Fibroblast of skin of back (primary cell): ENCODE measurements around the gene CHCHD3.

Experiments
- DNase-seq: peaks from one replicate; pipeline ENCODE4 v3.0.0-alpha.2; 2013

CHCHD3 gene

DNA sequence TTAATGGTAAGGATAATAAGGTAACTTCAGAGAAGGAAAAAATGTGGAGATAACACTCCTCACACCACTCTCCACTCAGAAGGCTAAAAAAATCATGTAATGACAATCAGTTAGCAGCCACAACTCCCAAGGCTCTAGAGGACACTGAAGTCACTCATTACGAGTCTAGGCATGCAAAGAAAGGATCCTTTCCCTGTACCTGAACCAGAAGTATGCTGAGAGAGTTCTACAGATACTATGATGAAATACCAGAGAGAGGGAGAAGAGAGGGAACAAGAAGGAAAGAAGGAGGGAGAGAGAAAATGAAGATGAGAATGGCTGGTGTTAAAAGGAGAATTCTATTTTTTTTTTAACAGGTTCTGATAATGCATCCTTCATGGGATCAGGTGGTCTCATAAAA lies 281.4 kb downstream of the CHCHD3 start:
- DNase-seq, result no peak

DNA sequence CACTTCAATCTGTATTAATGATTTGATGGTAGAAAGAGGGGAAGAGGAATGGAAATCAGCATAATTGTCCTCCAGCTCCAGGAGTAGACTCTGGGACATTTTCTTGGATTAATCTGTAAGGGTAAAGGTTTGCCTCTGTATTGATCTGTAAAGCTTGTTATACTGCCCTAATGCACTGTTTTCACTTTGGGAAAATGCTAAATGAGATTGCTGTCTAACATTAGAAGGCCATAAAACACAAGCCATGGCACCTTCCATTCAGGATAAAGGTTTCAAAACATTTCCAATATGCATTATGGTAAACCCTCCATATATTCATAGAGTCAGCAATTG lies 282.8 kb downstream of the CHCHD3 start:
- DNase-seq, result no peak

DNA sequence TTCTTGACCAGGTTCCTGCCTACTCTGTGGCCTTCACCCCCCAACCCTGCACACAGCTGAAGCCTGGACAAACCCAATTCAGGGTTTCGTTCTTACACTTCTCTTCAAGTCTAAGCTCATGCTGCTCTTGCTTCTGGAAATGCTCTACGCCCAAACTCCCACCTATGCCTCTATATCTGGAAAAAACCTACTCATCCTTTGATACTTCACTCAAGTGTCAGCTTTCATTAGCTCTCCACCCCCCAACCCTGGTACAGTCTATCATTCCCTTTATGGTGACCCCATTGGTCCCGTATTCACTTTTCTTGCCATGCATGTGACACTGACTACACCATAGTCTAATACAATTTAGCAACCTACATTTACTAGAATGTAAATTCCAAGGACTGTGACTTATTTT lies 284.7 kb downstream of the CHCHD3 start:
- no peak for DNase-seq

DNA sequence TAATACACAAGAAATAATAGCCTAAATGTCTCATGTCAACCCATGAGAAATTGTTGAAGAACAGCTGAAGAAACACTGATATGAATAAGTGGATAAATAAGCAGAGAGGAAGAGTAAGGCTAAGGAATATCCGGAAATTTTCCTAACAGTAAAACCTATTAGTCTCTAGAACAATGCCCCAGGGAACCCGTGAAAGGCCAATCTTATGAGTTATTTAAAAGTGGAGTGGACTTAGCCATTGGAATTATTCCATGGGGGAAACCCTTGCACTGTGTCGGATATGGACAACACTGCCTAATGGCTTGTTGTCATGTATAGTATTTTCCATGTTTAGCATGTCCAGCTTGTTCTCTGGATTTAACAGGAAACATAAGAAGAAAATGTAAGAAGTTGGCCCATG lies 288.4 kb downstream of the CHCHD3 start:
- no peak for DNase-seq

DNA sequence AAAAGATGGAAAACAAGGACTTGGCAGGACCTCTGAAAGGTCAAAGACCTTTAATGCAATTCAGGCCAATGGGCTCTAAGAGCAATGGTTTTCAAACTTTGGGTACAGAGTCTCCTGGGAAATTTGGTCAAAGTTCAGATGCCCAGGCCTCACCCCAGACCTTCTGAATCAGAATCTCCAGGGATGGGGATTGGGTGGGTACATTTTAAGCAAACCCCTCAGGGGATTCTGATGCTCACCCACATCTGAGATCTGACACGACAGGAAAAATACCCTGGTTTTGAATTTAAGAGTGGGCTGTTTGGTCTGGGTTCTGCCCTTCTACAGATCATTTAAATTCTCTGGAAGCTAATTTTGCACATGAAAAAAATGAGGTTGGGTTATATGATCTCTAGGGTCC lies 290.9 kb downstream of the CHCHD3 start:
- no peak for DNase-seq

DNA sequence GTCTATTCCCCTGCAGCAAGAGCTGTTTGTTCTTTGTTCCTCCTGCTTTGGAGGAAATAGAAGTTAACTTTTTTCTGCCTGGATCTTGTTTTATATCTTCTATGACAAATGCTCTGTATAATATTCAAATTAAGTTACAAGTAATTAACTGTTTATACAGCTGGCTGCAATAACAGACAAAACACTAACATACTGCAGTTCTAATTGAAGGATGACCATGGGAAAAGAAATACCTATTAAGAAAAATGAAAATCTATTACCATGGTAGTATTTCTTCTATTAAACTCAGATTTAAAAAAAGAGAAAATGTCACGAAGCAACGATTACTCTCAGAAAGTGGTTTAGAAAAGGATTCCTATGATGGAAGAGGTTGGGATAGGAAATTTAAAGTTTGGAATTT lies 291.8 kb downstream of the CHCHD3 start:
- no peak for DNase-seq

DNA sequence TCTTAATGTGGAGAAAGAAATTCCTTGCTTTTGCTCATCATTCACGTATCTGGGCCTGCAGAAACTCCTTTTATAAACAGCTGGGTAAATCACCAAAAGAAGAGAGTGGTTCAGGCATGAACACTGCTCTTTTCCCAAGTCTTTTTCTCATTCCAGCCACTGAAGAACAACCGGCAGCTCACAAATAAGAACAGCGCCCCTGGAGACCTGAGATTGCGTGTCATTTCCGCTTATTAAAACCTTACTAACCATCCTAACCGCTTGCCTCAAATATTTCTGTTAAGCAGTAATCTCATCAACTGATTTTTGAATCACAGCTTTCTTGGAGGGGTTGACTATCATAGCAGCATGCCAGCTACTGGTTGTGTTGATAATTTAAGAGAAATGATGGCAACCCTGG lies 292.6 kb downstream of the CHCHD3 start:
- DNase-seq, result peak; percentile 58

DNA sequence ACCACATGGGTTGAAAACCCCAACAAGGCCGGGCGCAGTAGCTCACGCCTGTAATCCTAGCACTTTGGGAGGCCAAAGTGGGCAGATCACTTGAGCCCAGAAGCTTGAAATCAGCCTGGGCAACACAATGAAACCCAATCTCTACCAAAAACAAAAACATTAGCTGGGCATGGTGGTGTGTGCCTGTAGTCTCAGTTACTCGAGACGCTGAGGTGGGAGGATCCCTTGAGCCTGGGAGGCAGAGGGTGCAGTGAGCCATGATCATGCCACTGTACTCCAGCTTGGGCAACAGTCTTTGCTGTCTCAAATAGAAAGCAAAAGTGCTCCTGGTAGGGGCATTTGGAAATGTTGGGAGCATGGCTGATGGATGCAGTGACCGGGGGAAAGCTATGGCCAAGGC lies 296.0 kb downstream of the CHCHD3 start:
- no peak for DNase-seq

DNA sequence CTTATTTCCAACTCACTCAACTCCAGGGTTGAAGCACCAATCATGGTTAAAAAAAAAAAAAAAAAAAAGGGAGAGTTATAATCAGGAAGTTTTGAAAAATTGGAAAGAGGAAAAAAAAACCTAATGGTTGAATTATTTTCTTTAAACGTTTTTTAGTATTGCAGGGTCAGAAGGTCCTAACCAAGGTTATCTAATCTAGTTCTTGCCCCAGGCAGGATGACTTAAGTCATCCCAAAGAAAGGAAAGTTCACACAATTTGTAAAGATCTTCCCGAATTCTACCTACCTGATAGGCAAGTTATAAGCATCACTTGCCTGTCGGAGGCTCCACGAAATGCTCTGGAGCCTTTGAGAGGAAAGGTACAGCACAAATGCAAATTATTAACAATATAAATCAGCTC lies 297.5 kb downstream of the CHCHD3 start:
- DNase-seq, result no peak

DNA sequence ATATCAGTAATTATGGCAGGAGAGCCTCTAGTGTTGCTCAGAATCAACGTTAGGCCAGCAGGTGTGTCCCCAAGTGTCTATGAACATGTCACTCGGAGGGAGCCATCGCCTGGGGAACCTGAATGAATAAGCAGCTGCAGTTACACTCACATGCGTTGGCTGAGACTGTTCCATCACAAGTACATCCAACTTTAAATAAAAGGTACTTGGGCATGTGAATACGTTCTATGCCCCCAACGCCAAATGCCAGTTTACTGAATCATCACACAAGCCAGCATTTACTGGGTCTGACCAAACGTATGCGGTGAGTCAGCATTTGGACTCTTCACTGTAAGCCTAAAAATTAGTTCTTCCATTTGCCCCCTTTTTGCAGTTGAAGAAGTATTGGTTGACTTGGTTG lies 298.1 kb downstream of the CHCHD3 start:
- peak; percentile 88 for DNase-seq

DNA sequence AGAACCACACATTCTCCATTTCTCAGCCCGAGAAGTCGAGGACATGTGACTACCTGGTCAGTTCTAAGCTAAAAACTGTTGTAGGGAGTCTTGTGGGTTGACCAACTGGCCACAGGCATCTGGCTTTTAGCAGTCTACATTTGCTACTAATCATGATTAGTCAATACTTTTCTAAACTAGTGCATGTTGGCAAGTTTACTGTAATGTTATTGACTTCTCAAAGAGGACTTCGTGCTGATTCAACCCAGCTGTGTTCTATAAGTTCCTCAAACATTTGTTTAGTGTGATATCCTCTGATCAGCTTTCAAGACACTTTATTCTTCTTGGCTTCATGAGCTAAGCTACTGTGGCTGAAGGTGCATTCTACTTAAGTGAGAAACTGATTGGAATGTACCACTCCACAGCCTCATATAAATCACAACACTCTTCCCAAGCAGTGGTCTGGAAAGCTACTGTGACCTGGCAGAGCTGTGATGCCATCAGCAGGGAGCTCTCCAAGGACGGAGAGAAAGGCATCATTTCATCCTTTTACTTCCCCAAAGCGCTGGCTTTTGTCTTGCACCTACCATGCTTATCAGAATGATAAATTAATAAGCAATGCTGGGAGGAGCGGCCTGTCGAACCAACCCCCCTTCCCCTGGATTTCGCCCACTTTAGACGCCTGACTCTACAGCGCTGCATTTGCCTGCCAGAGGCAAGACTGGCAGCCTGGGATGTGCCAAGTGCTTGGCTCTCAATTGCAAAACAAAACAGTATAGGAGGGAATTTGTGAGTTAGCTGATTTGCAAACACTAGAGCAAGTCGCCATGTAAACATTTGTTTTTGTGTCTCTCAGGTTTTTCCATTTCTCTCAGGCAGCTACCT lies 298.9 kb downstream of the CHCHD3 start:
- DNase-seq, result peak; percentile 64

DNA sequence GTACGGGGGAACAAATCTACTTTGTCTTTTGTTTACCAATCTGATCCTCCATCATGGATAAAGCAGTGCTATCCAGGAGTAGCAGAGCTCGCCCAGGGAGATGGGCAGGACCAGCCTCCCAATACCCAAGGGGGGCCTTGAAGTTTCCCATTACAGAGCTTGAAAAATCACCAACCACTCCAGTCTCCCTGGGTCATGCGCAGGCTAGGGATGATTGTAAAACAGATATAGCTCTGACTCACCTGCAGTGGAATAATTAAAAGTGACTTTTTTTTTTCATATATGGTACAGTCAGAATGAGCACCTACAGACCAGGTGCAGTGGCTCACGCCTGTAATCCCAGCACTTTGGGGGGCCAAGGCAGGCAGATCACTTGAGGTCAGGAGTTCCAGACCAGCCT lies 301.1 kb downstream of the CHCHD3 start:
- DNase-seq, result no peak

DNA sequence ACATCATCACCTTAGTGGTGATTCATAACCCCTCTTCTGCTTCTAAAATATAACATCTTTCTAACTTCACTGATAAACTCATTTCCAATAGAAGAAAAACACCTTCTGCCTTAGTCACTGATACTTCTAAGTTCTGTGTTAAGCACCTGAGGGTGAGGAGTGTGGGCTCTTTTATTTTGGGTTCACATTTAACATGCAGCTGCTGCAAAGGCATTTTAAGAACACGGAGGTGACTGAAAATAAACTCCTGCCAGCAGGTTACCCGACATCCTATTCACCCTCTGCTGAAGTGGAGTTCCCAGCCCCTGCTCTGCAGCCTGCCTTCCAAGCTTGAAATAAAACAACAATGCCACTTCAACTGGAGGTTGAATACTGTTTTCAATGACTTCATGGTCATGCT lies 302.7 kb downstream of the CHCHD3 start:
- DNase-seq, result no peak

DNA sequence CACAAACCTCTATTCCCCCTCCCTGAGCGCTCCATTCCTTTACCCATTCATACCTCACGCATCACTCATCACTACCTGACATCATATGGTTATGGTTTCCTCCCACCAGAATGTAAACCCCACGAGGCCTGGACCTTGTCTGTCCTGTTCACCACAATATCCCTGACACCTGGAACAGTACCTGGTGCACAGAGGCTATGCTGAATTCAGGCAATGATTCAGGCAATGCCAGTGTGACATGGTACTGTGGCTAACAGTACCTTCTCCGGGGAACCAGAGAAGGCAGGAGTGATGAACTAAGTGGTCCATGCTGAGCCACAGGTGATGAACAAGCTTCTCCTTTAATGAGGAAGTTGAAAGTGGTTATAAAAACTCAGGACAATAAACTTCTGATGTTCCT lies 303.1 kb downstream of the CHCHD3 start:
- DNase-seq, result no peak

DNA sequence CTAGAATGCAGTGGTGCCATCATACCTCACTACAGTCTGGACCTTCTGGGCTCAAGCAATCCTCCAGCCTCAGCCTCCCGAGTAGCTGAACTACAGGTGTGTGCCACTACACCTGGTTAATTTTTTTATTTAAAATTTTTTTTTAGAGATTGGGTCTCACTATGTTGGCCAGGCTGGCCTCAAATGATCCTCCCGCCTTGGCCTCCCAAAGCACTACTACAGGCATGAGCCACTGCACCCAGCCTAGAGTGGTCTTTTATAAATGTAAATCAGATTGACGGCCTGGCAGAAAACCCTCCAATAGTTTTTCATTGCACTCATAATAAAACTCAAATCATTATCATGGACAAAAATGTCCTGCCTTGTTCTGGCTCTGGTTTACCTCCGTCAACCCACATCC lies 303.9 kb downstream of the CHCHD3 start:
- DNase-seq, result no peak

DNA sequence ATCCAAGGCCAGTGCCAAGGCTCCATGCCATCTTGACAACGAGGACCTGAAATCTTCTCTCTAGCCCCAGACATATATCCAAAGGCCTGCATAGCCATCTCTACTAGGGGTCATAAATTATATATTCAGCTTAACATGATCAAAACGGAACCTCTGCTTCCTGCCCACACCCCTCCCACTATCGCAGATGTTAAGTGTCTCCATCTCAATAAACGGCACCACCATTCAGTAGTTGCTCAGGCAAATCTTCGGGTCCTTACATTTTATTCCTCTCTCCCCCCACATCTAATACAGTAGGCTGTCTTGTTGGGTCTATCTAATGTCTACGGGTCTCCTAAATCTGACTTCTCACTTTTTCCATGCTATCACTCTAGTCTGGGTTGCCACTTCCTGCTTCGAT lies 304.5 kb downstream of the CHCHD3 start:
- no peak for DNase-seq

DNA sequence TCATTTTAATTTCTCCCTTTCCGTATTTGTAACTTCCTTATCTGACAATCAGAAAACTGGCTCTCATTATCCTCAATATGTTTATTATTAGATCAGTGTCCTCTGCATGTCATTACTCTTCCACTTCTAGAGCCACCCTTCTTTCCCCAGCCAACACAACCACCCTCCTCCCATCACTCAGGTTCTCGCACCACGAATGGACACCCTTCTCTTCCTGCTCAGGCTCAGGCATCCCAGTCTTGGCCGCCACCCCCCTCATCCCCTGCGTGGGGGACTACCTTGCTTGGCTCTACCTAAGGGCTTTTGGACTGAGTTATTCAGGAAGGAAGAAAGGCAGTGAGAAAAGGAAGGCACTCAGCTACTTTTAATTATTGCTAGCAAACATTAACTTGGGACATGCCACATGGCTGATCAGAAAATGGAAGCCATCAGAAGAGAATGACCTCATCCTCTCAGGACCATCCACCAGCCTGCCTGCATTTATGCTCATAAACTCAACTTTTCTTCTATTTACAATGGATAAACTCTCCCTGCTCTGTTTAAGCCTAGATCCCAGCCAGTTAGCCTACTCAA lies 305.8 kb downstream of the CHCHD3 start:
- DNase-seq, result no peak

DNA sequence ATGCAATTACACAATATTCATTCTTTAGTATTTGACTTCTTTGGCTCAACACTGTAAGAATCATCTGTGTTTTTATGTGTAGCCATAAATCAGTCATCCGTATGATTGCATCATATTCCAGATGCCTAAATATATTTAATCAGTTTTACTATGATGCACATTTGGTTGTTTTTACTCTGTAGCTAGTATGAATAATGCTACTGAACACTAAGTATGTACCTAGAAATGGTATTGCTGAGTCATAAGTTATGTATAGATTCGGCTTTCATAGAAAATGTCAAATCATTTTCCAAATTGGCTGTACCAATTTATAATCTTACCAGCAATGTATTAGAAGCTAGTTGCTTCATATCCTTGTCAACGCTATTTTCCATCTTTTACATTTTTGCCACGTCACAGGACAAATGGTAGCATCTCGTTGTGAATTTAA lies 308.3 kb downstream of the CHCHD3 start:
- peak; percentile 45 for DNase-seq

DNA sequence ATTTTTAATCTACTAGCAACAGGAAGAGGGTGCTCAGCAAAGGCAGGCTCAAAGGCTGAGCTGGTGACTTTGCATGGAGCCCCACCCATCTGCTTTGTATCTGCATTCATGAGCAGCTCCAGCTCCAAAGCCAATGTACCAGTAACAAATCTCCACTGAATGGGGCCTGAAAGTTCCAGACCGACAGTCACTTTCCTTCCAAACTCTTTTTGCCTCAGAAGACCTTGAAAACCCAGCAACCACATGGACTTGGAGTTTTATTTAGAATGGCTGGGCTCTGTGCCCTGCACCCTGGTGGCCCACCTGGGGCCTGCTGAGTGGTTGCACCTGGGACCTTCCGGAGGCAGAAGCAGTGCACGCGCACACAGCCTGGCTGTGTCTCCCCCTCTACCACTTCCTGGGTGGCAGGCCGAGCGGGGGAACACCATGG lies 310.6 kb downstream of the CHCHD3 start:
- no peak for DNase-seq

DNA sequence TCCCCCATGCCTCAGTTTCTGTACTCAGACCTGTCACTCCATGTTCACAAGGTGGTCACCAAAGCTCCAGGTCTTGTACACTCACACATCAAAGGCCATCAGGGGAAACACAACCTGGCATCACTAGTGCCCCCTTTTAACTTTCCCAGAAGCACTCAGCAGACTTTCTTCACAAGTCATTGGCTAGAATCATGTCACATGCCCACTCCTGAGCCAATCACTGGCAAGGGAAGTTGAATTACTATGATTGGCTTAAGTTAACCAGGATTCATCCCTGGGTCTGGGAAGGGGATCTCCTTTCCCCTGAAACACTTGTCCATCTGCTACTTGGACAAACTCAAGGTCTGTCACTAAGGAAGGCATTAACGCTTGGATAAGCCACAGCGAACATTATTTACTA lies 311.8 kb downstream of the CHCHD3 start:
- DNase-seq, result no peak

DNA sequence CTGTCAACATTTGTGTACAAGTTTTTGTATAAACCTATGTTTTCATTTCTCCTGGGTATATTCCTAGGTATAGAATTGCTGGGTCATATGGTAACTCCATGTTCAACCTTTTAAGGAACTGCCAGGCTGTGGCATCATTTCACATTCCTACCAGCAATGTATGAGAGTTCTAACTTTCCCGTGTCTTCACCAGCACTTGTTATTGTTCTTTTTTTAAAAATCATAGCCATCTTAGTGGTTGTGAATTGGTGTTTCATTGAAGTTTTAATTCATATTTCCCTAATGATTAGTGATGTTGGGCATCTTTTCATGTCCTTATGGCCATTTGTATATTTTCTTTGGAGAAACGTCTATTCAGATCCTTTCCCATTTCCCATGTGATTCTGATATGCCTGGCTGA lies 312.6 kb downstream of the CHCHD3 start:
- no peak for DNase-seq

DNA sequence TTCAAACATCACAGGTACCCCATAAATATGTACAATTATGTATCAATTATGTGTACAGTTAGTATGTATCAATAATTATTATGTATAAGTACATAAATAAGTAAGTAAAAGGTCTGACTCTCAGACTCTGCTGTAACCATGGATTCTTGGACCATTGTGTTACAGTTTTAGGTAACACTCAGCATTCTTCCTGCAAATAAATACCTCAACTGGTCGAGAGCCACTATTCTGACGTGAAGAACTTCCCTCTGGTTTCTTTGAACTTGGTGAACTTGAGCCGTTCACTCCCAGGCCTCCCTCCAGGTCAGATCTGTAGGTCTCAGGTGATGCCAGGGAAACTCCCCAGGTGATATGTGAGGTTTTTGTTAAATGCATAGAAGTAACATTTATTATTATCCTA lies 313.8 kb downstream of the CHCHD3 start:
- no peak for DNase-seq

DNA sequence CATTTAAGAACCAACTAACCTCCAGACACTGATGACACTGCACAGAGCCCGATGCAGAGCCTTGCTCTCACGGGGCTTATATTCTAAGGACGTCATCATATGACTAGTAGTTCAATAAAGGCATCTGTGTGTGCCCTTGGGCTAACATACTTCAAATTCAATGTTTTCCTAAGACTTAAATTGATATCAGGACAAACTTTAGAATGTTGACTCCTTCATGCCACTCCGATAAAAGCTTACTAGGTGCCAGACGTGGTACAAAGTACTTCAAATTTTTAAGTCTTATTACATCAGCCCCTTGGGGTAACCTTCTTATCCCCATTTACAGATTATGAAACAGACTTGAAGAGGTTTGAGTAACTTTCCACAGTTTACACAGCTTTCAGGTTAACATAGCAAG lies 314.5 kb downstream of the CHCHD3 start:
- no peak for DNase-seq

DNA sequence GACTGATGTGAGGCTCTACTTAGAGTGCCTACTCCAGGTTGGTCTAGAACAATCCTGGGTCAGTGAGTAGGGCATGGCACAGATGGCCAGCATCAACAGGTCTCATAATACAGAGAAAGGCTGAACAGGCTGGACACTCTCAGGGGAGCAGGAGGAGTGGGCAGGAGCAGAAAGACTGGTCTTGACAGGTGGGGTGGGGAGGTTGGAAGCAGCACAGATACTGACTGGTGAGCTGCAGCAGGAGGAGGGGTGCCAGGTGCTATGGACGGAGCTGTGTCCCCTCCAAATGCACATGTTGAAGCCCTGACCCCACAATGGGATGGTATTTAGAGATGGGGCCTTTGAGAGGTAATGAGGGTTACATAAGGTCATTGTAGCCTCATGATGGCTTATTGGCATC lies 315.2 kb downstream of the CHCHD3 start:
- no peak for DNase-seq

DNA sequence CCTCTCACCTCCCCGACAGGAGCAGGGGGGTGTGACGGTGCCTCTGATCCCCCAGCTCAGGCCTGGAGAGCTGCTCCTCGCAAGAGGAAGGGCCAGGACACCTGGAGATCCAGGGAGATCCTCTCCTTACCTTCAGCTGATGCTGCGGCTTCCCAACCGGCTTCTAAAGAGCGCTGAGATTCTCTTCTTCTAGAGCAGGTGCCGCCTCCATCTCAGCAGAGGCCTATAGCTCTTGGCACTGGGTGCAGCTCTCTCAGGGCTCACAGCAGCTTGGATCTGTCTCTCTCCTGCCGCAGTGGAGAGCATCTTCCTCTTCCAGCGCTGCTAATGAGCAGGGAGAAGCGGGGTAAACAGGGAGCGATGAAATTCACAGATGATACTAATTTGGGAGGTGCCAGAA lies 316.0 kb downstream of the CHCHD3 start:
- no peak for DNase-seq
